ENCODE data around the gene STX19. TPM values are rescaled to one million over a fixed set of nuclear protein-coding genes. Genes with fewer than 3 reads are reported as not detected.

The STX19 gene
- total RNA-seq, 1 experiment from 2014 or later, result not detected

GRCh38 chr3:94015025-94015424, 13.4 kb downstream of the STX19 start:
- no CpG with 5 or more reads among the region's 1 CpG for WGBS (ENCODE audit: extremely low coverage, insufficient read length, low lambda C conversion rate)
- Mint-ChIP-seq H3K9me3 (no peaks in the 10 kb centered on the region; a peak in 1 of 5 replicates), H3K27ac (no peak overlapping the region), H3K36me3 (ENCODE audit: insufficient read depth in 1 of 3, low read depth in 3 of 3) (peaks cover 0 to 2% (median 0%) of the 10 kb centered on the region in 3 experiments; a peak in 1 of 7 replicates), H3K4me3 (no peak overlapping the region), H3K27me3 (ENCODE audit: low read depth) (no peaks in the 10 kb centered on the region), H3K4me1 (no peaks in the 10 kb centered on the region)
- no peak overlapping the region for H4K5ac ChIP-seq (ENCODE audit: insufficient read length, low read depth, low read length)
- no peaks in the 10 kb centered on the region for H4K20me1 ChIP-seq (ENCODE audit: control insufficient read depth, insufficient read depth, insufficient read length)
- no peaks in the 10 kb centered on the region for H3K9me3 ChIP-seq (ENCODE audit: control insufficient read depth, low read depth, low read length)
- no peak overlapping the region for H2BK12ac ChIP-seq (ENCODE audit: insufficient read length, low read depth, low read length)
- no peak overlapping the region for H3K27ac ChIP-seq (ENCODE audit: insufficient read length, low read depth, low read length)
- H2AFZ ChIP-seq (ENCODE audit: low read length), result no peak overlapping the region
- H3K79me2 ChIP-seq (ENCODE audit: insufficient read depth, low read length), result no peaks in the 10 kb centered on the region
- no peak overlapping the region for H4K91ac ChIP-seq (ENCODE audit: insufficient read length, low read depth, low read length)
- H3K4ac ChIP-seq (ENCODE audit: low read depth, low read length), result no peak overlapping the region
- H3K18ac ChIP-seq (ENCODE audit: insufficient read length, low read depth, low read length), result no peak overlapping the region
- H3K14ac ChIP-seq (ENCODE audit: insufficient read depth, low read length), result no peak overlapping the region
- no peaks in the 10 kb centered on the region for H3K79me1 ChIP-seq (ENCODE audit: insufficient read depth, low read depth, low read length, poor library complexity, severe bottlenecking)
- no peak overlapping the region for H2AK5ac ChIP-seq (ENCODE audit: insufficient read length, low read length)
- H3K27me3 ChIP-seq (ENCODE audit: insufficient read depth, low read length), result no peaks in the 10 kb centered on the region
- no peak for TF ChIP-seq CTCF (conservative IDR thresholded peaks at IDR 0.05)
- no peak overlapping the region for H3K4me2 ChIP-seq (ENCODE audit: insufficient read depth, insufficient read length, low read length)
- H3K4me1 ChIP-seq (ENCODE audit: insufficient read depth, low read length), result no peaks in the 10 kb centered on the region
- H2BK20ac ChIP-seq (ENCODE audit: low read depth, low read length, poor library complexity, severe bottlenecking), result no peak overlapping the region
- H3T11ph ChIP-seq (ENCODE audit: low read length), result no peak overlapping the region
- no peak for DNase-seq
- no peak overlapping the region for H4K8ac ChIP-seq (replicated peaks; ENCODE audit: insufficient read length, low read depth, low read length)
- no peak overlapping the region for H2BK15ac ChIP-seq (ENCODE audit: low read depth, low read length)
- no peak overlapping the region for H3K9ac ChIP-seq (ENCODE audit: extremely low read depth, insufficient read length, low read length)
- H2BK120ac ChIP-seq (ENCODE audit: low read depth, low read length, poor library complexity, severe bottlenecking), result no peak overlapping the region
- H3K23ac ChIP-seq (ENCODE audit: insufficient read length, low read depth, low read length), result no peak overlapping the region
- H2BK5ac ChIP-seq (ENCODE audit: insufficient read length, low read length), result no peak overlapping the region
- H3K56ac ChIP-seq (ENCODE audit: insufficient read length, low read depth, low read length), result no peak overlapping the region
- no peaks in the 10 kb centered on the region for H3K23me2 ChIP-seq (ENCODE audit: insufficient read length, low read depth, low read length, poor library complexity, severe bottlenecking)
